Measurements from ENCODE around the gene GPR68. TPM values are rescaled to one million over a fixed set of nuclear protein-coding genes. Genes with fewer than 3 reads are reported as not detected.

Gene GPR68
- total RNA-seq, 4 donors from 2014 or later, result 0.95 to 4.3 (median 1.6) TPM

GRCh38 chr14:91279354-91279753 is 34.9 kb upstream of the GPR68 start:
- WGBS, result 87% methylated on average over 10 of the region's 10 CpGs
- no peaks in the 10 kb centered on the region for H3K27me3 ChIP-seq
- DNase-seq (ENCODE audit: low spot score in 2 of 2), result no peak
- H3K36me3 ChIP-seq, result peaks cover 21% of the 10 kb centered on the region
- no peak overlapping the region for H3K4me3 ChIP-seq
- TF ChIP-seq CTCF (IDR thresholded peaks at IDR 0.05), result no peak
- TF ChIP-seq POLR2A (IDR thresholded peaks at IDR 0.05), result no peak
- no peak for TF ChIP-seq EP300 (IDR thresholded peaks at IDR 0.05)
- TF ChIP-seq POLR2AphosphoS5 (IDR thresholded peaks at IDR 0.05), result no peak
- H3K4me1 ChIP-seq, result no peaks in the 10 kb centered on the region
- H3K9me3 ChIP-seq, result no peaks in the 10 kb centered on the region
- H3K27ac ChIP-seq, result no peak overlapping the region

- Histone ChIP-seq H3K27me3 (no peaks in the 10 kb centered on the region), H3K4me1 (no peaks in the 10 kb centered on the region), H3K36me3 (peaks cover 21% of the 10 kb centered on the region), H3K4me3 (no peak overlapping the region), H3K27ac (no peak overlapping the region), H3K9me3 (no peaks in the 10 kb centered on the region)
- no peak for TF ChIP-seq POLR2A (IDR thresholded peaks at IDR 0.05)
- TF ChIP-seq CTCF (IDR thresholded peaks at IDR 0.05), result no peak
- TF ChIP-seq POLR2AphosphoS5 (IDR thresholded peaks at IDR 0.05), result no peak
- TF ChIP-seq EP300 (IDR thresholded peaks at IDR 0.05), result no peak
- WGBS, result 98% methylated on average over 5 of the region's 5 CpGs
- DNase-seq (ENCODE audit: low spot score in 2 of 2), result no peak
These were observed 33.8 kb upstream of the GPR68 start for GRCh38 chr14:91278383-91278715.

GRCh38 chr14:91277546-91278382 is 33.3 kb upstream of the GPR68 start:
- Histone ChIP-seq H3K4me3 (no peak overlapping the region), H3K9me3 (no peaks in the 10 kb centered on the region), H3K27ac (no peak overlapping the region), H3K36me3 (peaks cover 17% of the 10 kb centered on the region), H3K27me3 (no peaks in the 10 kb centered on the region), H3K4me1 (no peaks in the 10 kb centered on the region)
- WGBS, result 79% methylated on average over 19 of the region's 30 CpGs
- TF ChIP-seq POLR2A (IDR thresholded peaks at IDR 0.05), result no peak
- no peak for TF ChIP-seq CTCF (IDR thresholded peaks at IDR 0.05)
- no peak for TF ChIP-seq POLR2AphosphoS5 (IDR thresholded peaks at IDR 0.05)
- TF ChIP-seq EP300 (IDR thresholded peaks at IDR 0.05), result no peak
- DNase-seq (ENCODE audit: low spot score in 2 of 2), result no peak

- Histone ChIP-seq H3K4me1 (peaks cover 1% of the 10 kb centered on the region), H3K9me3 (no peaks in the 10 kb centered on the region), H3K4me3 (no peak overlapping the region), H3K27me3 (no peaks in the 10 kb centered on the region), H3K27ac (no peak overlapping the region), H3K36me3 (peaks cover 17% of the 10 kb centered on the region)
- 98% methylated on average over 9 of the region's 9 CpGs for WGBS
- no peak for TF ChIP-seq POLR2A (IDR thresholded peaks at IDR 0.05)
- TF ChIP-seq CTCF (IDR thresholded peaks at IDR 0.05), result no peak
- no peak for TF ChIP-seq POLR2AphosphoS5 (IDR thresholded peaks at IDR 0.05)
- no peak for TF ChIP-seq EP300 (IDR thresholded peaks at IDR 0.05)
- DNase-seq (ENCODE audit: low spot score in 2 of 2), result no peak
These were observed 30.3 kb upstream of the GPR68 start for GRCh38 chr14:91274796-91275195.

GRCh38 chr14:91273885-91274273 is 29.4 kb upstream of the GPR68 start:
- no peak for DNase-seq (ENCODE audit: low spot score in 2 of 2)
- Histone ChIP-seq H3K4me1 (peaks cover 11% of the 10 kb centered on the region), H3K4me3 (no peak overlapping the region), H3K27ac (no peak overlapping the region), H3K36me3 (peaks cover 17% of the 10 kb centered on the region), H3K9me3 (no peaks in the 10 kb centered on the region), H3K27me3 (no peaks in the 10 kb centered on the region)
- TF ChIP-seq POLR2A (IDR thresholded peaks at IDR 0.05) (no peak), CTCF (IDR thresholded peaks at IDR 0.05) (no peak), EP300 (IDR thresholded peaks at IDR 0.05) (no peak), POLR2AphosphoS5 (IDR thresholded peaks at IDR 0.05) (no peak)
- WGBS, result 94% methylated on average over 13 of the region's 13 CpGs

All from suprapubic skin (tissue), 4 donors.